ENCODE results near the gene MTHFR. TPM values are rescaled to one million over a fixed set of nuclear protein-coding genes. Genes with fewer than 3 reads are reported as not detected.

Gene MTHFR
- total RNA-seq, 4 donors from 2014 or later = 18.6 to 46.7 (median 27.9) TPM

DNA sequence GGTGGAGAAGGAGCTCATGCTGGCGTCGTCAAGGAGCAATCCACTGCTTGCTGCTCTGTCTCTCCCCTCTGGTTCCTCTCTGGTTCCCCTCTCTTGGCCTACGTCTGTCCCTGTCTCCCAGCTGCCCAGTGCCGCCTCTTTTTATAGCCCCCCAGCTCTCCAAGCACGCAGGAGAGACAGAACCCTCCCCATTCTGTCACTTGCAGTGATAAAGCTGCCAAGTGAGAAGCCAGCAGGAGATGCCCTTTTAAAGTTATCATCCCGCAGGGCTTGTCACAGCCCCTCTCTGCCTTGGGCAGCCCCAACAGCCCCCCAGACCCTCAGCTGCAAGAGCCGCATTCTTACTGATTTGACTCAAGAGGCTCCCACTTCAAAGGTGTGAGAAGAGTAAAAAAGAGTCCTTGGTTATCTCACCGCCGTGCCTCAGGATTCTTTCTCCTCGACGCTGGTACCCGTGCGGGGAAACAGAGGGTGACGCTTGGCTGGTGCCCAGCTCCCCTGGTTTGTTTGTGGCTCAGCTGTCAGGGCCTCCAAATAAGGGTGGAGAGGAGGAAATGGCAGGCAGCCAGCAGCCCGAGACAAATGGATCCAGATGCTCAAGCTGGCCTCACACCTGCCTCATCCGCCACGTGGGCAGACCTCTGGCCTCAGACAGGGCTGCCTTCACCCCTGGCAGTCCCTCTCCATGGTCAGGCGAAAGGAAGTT lies 42.1 kb upstream of the MTHFR start, which contains the start of gene NPPA:
NPPA (minus strand) TSS at position 117 of the 706 bp plus-strand sequence; CDS start at position 18, 99 bp downstream.
- no peaks in the 10 kb centered on the region for H3K4me1 ChIP-seq
- ATAC-seq = no peak
- TF ChIP-seq POLR2A (IDR thresholded peaks at IDR 0.05) (no peak), CTCF (IDR thresholded peaks at IDR 0.05) (no peak), EP300 (IDR thresholded peaks at IDR 0.05) (no peak), POLR2AphosphoS5 (IDR thresholded peaks at IDR 0.05) (no peak)
- H3K9me3 ChIP-seq = no peaks in the 10 kb centered on the region
- peaks cover 7% of the 10 kb centered on the region for H3K27me3 ChIP-seq
- peaks cover 0 to 49% of the 10 kb centered on the region in 2 donors for H3K36me3 ChIP-seq
- no peak within 1 kb of the TSS for H3K27ac ChIP-seq
- no peak within 1 kb of the TSS for H3K4me3 ChIP-seq
- 52 to 61% methylated on average over 5 to 12 of the region's 18 CpGs for WGBS, 2 donors (ENCODE audit: low coverage in 1 of 2)

- no peaks in the 10 kb centered on the region for H3K9me3 ChIP-seq
- WGBS, 2 donors (ENCODE audit: low coverage in 1 of 2) = 47 to 52% methylated on average over 5 of the region's 5 CpGs
- H3K36me3 ChIP-seq = peaks cover 0 to 69% of the 10 kb centered on the region in 2 donors
- no peak for ATAC-seq
- no peak overlapping the region for H3K27ac ChIP-seq
- H3K27me3 ChIP-seq = no peaks in the 10 kb centered on the region
- H3K4me3 ChIP-seq = no peak overlapping the region
- no peaks in the 10 kb centered on the region for H3K4me1 ChIP-seq
- TF ChIP-seq POLR2A (IDR thresholded peaks at IDR 0.05) (no peak), CTCF (IDR thresholded peaks at IDR 0.05) (no peak), POLR2AphosphoS5 (IDR thresholded peaks at IDR 0.05) (no peak), EP300 (IDR thresholded peaks at IDR 0.05) (no peak)
Observed at GRCh38 chr1:11845641-11846335, 40.0 kb upstream of the MTHFR start.

GRCh38 chr1:11842154-11843041 lies 36.6 kb upstream of the MTHFR start:
- ATAC-seq = no peak
- 43 to 52% methylated on average over 7 to 10 of the region's 19 CpGs for WGBS, 2 donors (ENCODE audit: low coverage in 1 of 2)

More at GRCh38 chr1:11842154-11843041, 36.6 kb upstream of the MTHFR start:
- Histone ChIP-seq H3K27ac (no peak overlapping the region), H3K4me1 (peaks cover 0 to 6% (median 0%) of the 10 kb centered on the region in 3 donors), H3K27me3 (no peaks in the 10 kb centered on the region), H3K4me3 (no peak overlapping the region), H3K36me3 (peaks cover 0 to 97% of the 10 kb centered on the region in 2 donors), H3K9me3 (no peaks in the 10 kb centered on the region)
- TF ChIP-seq EP300 (IDR thresholded peaks at IDR 0.05) (no peak), CTCF (IDR thresholded peaks at IDR 0.05) (no peak), POLR2A (IDR thresholded peaks at IDR 0.05) (no peak), POLR2AphosphoS5 (IDR thresholded peaks at IDR 0.05) (no peak)

Data from gastroesophageal sphincter (tissue), 4 donors.